ENCODE results near the gene HSD17B8.

HSD17B8 gene

GRCh38 chr6:33248932-33249731 lies 44.7 kb downstream of the HSD17B8 start:
- DNase-seq, result peak; percentile 99

DNA sequence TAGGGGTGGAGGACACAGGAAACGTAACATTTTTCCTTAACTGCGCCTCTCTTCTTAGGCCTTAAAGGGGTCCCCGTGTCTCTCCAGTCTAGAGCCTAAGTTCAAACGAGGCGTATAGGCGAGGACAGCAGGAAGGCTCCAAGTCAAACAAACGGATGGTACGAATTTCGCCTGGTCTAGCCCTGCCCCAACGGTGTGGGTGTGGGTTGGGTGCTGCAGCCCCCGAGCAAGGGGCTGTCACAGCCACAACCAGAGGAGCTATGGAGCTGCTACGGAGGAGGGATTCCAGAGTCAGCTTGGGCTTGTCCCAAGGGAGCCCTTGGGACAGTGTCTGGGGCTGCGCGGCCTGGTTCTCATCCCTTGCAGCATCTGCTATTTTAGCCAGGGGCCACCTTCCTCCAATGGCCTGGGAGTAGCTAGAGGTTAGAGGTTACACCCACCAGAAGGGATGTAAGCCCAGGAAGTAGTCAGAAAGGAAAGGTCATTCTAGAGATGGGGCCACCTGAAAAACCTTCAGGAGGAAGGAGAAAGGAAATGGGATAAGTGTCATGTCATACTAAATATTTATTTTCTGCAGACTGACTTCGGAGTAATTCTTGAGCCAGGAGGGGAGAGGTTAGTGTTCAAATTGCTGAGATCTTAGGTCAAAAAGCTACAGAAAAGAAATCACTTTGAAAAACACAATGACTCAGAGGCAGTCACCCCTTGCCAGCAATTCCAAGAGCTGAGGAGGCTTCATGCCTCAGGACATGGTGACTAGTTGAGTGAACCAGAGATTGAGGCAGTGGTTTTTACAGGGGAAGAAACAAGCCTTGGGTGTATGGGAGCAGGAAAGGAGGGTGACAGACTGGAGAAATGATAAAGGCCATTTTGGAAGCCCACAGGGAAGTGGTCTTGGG lies 45.5 kb downstream of the HSD17B8 start:
- DNase-seq, result peak; percentile 66

DNA sequence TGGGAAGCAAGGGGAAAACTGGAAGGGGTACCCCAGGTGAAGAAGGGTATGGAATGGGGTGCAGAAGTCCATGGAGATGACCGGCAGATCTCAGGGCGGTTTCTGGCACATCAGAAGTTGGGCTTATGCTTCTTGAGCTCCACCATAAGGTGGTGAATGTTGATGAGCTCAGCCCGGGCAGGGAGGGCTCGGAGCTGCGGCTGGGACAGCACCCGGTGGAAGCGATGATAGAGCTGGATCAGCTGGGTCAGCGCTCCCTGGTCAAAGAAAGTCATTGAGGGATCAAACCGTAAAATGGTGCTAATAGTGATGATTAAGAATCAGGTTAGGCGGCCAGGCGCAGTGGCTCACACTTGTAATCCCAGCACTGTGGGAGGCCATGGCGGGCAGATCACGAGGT lies 46.3 kb downstream of the HSD17B8 start:
- DNase-seq, result no peak

- no peak for DNase-seq
Measured at GRCh38 chr6:33251395-33252012, 47.0 kb downstream of the HSD17B8 start.

DNA sequence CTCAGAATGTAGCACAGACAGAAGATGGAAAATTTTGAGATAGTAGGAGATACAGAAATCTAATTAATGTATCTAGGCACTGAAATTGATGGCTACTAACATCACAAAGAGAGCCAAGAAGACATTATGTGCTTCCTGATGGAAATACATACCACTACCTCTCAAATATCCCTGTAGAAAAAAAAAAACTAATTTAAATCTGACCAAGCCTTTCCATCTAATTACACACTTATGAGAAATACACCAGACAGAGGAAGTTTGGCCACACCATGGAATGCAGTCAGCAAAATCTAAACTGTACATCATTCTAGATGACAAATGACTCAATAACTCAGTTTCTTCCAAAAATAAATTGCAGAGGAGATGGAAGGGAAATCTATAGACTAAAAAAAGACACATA lies 48.3 kb downstream of the HSD17B8 start:
- DNase-seq, result no peak

DNA sequence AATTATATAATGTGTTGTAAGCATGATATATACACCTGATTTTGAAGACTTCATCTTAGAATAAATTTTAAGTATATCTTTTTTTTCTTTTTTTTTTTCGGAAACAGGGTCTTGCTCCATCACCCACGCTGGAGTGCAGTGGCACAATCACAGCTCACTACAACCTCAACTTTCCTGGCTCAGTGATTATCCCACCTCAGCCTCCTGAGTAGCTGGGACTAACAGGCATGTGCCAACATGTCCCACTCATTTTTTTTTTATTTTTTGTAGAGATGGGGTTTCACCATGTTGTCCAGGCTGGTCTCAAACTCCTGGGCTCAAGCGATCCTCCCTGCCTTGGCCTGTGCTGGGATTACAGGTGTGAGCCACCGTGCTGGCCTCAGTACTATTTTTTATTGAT lies 50.1 kb downstream of the HSD17B8 start:
- DNase-seq, result no peak

All from NCI-H2227 treated with DMSO at 0.1 percent for 48 hours (cell line).